ENCODE data around the gene TMEM126A.
"Not testable (repeated sequence)": the region's sequence is repeated elsewhere in the genome, so short reads cannot be mapped to it uniquely, and the experiment has no call there.

TMEM126A gene

GRCh38 chr11:85647604-85648299, at the start of gene TMEM126A:
Gene TMEM126A (plus strand): TSS chr11:85647967. CDS start chr11:85650256, 2,289 bp downstream.
- peaks cover 27% of the 10 kb centered on the region for H3K27me3 Mint-ChIP-seq (ENCODE audit: low read depth)
- peaks cover 6% of the 10 kb centered on the region for H3K36me3 Mint-ChIP-seq (ENCODE audit: low read depth)
- H3K9me3 Mint-ChIP-seq: no peaks in the 10 kb centered on the region
- peaks cover 22% of the 10 kb centered on the region for H3K4me1 Mint-ChIP-seq (ENCODE audit: low read depth)
- peak within 1 kb of the TSS; percentile 96 for H3K27ac Mint-ChIP-seq
- H3K4me3 Mint-ChIP-seq: peak within 1 kb of the TSS; percentile 98

GRCh38 chr11:85599083-85599482, 48.7 kb upstream of the TMEM126A start:
- Mint-ChIP-seq H3K27ac (no peak overlapping the region), H3K36me3 (ENCODE audit: low read depth) (no peaks in the 10 kb centered on the region), H3K9me3 (no peaks in the 10 kb centered on the region), H3K4me1 (ENCODE audit: low read depth) (no peaks in the 10 kb centered on the region), H3K4me3 (no peak overlapping the region), H3K27me3 (ENCODE audit: low read depth) (peaks cover 7% of the 10 kb centered on the region)

GRCh38 chr11:85602526-85603213, 45.1 kb upstream of the TMEM126A start:
- Mint-ChIP-seq H3K9me3 (no peaks in the 10 kb centered on the region), H3K36me3 (ENCODE audit: low read depth) (no peaks in the 10 kb centered on the region), H3K27ac (no peak overlapping the region), H3K27me3 (ENCODE audit: low read depth) (peaks cover 7% of the 10 kb centered on the region), H3K4me3 (no peak overlapping the region), H3K4me1 (ENCODE audit: low read depth) (no peaks in the 10 kb centered on the region)

- Mint-ChIP-seq H3K9me3 (no peaks in the 10 kb centered on the region), H3K27ac (no peak overlapping the region), H3K36me3 (ENCODE audit: low read depth) (no peaks in the 10 kb centered on the region), H3K4me3 (no peak overlapping the region), H3K4me1 (ENCODE audit: low read depth) (no peaks in the 10 kb centered on the region), H3K27me3 (ENCODE audit: low read depth) (peaks cover 7% of the 10 kb centered on the region)
Measured at GRCh38 chr11:85603220-85603619, 44.5 kb upstream of the TMEM126A start.

- H3K36me3 Mint-ChIP-seq (ENCODE audit: low read depth); H3K9me3 Mint-ChIP-seq; H3K27me3 Mint-ChIP-seq (ENCODE audit: low read depth); H3K27ac Mint-ChIP-seq; H3K4me1 Mint-ChIP-seq (ENCODE audit: low read depth); H3K4me3 Mint-ChIP-seq: not testable (repeated sequence)
Measured at GRCh38 chr11:85606237-85606636, 41.5 kb upstream of the TMEM126A start.

- H3K4me1 Mint-ChIP-seq (ENCODE audit: low read depth); H3K27me3 Mint-ChIP-seq (ENCODE audit: low read depth); H3K27ac Mint-ChIP-seq; H3K4me3 Mint-ChIP-seq; H3K9me3 Mint-ChIP-seq; H3K36me3 Mint-ChIP-seq (ENCODE audit: low read depth): not testable (repeated sequence)
Measured at GRCh38 chr11:85608621-85609020, 39.1 kb upstream of the TMEM126A start.

- H3K4me3 Mint-ChIP-seq; H3K9me3 Mint-ChIP-seq; H3K4me1 Mint-ChIP-seq (ENCODE audit: low read depth); H3K27ac Mint-ChIP-seq; H3K36me3 Mint-ChIP-seq (ENCODE audit: low read depth); H3K27me3 Mint-ChIP-seq (ENCODE audit: low read depth): not testable (repeated sequence)
Measured at GRCh38 chr11:85609286-85609685, 38.5 kb upstream of the TMEM126A start.

- not testable (repeated sequence) for H3K4me1 Mint-ChIP-seq (ENCODE audit: low read depth); H3K27me3 Mint-ChIP-seq (ENCODE audit: low read depth); H3K9me3 Mint-ChIP-seq; H3K4me3 Mint-ChIP-seq; H3K36me3 Mint-ChIP-seq (ENCODE audit: low read depth); H3K27ac Mint-ChIP-seq
Measured at GRCh38 chr11:85611643-85612042, 36.1 kb upstream of the TMEM126A start.

GRCh38 chr11:85619499-85619898, 28.3 kb upstream of the TMEM126A start:
- Mint-ChIP-seq H3K4me1 (ENCODE audit: low read depth) (peaks cover 7% of the 10 kb centered on the region), H3K36me3 (ENCODE audit: low read depth) (peaks cover 6% of the 10 kb centered on the region), H3K27me3 (ENCODE audit: low read depth) (peaks cover 4% of the 10 kb centered on the region), H3K27ac (no peak overlapping the region), H3K9me3 (no peaks in the 10 kb centered on the region), H3K4me3 (no peak overlapping the region)

GRCh38 chr11:85620256-85620655, 27.5 kb upstream of the TMEM126A start:
- Mint-ChIP-seq H3K36me3 (ENCODE audit: low read depth) (peaks cover 6% of the 10 kb centered on the region), H3K4me3 (no peak overlapping the region), H3K27me3 (ENCODE audit: low read depth) (peaks cover 4% of the 10 kb centered on the region), H3K9me3 (no peaks in the 10 kb centered on the region), H3K27ac (no peak overlapping the region), H3K4me1 (ENCODE audit: low read depth) (peaks cover 7% of the 10 kb centered on the region)

- Mint-ChIP-seq H3K36me3 (ENCODE audit: low read depth) (peaks cover 8% of the 10 kb centered on the region), H3K27ac (peak overlapping the region; percentile 37), H3K9me3 (no peaks in the 10 kb centered on the region), H3K4me1 (ENCODE audit: low read depth) (peaks cover 29% of the 10 kb centered on the region), H3K4me3 (peak overlapping the region; percentile 38), H3K27me3 (ENCODE audit: low read depth) (no peaks in the 10 kb centered on the region)
Measured at GRCh38 chr11:85626496-85626895, 21.3 kb upstream of the TMEM126A start.

GRCh38 chr11:85627332-85627997, 20.3 kb upstream of the TMEM126A start, which contains the start of gene DLG2:
Gene DLG2 (minus strand): TSS chr11:85627344.
- peak within 1 kb of the TSS; percentile 91 for H3K27ac Mint-ChIP-seq
- H3K27me3 Mint-ChIP-seq (ENCODE audit: low read depth): no peaks in the 10 kb centered on the region
- peaks cover 10% of the 10 kb centered on the region for H3K36me3 Mint-ChIP-seq (ENCODE audit: low read depth)
- H3K9me3 Mint-ChIP-seq: no peaks in the 10 kb centered on the region
- peaks cover 29% of the 10 kb centered on the region for H3K4me1 Mint-ChIP-seq (ENCODE audit: low read depth)
- peak within 1 kb of the TSS; percentile 96 for H3K4me3 Mint-ChIP-seq

- no peaks in the 10 kb centered on the region for H3K27me3 Mint-ChIP-seq (ENCODE audit: low read depth)
- no peaks in the 10 kb centered on the region for H3K9me3 Mint-ChIP-seq
- H3K27ac Mint-ChIP-seq: peak within 1 kb of the TSS; percentile 91
- H3K36me3 Mint-ChIP-seq (ENCODE audit: low read depth): peaks cover 10% of the 10 kb centered on the region
- H3K4me1 Mint-ChIP-seq (ENCODE audit: low read depth): peaks cover 29% of the 10 kb centered on the region
- peak within 1 kb of the TSS; percentile 96 for H3K4me3 Mint-ChIP-seq
Measured at GRCh38 chr11:85627998-85628770, 19.6 kb upstream of the TMEM126A start, which contains the start of gene TMEM126B. Gene TMEM126B (plus strand): TSS chr11:85628593. CDS start chr11:85628608, 15 bp downstream.

GRCh38 chr11:85628771-85629341, 18.9 kb upstream of the TMEM126A start:
- H3K4me3 Mint-ChIP-seq: peak overlapping the region; percentile 96
- H3K9me3 Mint-ChIP-seq: no peaks in the 10 kb centered on the region
- peaks cover 10% of the 10 kb centered on the region for H3K36me3 Mint-ChIP-seq (ENCODE audit: low read depth)
- H3K4me1 Mint-ChIP-seq (ENCODE audit: low read depth): peaks cover 29% of the 10 kb centered on the region
- peak overlapping the region; percentile 91 for H3K27ac Mint-ChIP-seq
- no peaks in the 10 kb centered on the region for H3K27me3 Mint-ChIP-seq (ENCODE audit: low read depth)
